Endothelial cell of umbilical vein (primary cell): Measurements from ENCODE around the gene ZPLD1. TPM values are rescaled to one million over a fixed set of nuclear protein-coding genes. Genes with fewer than 3 reads are reported as not detected.

ENCODE experiments used
- BruUV-seq: library from RNA; stranded (reverse); fragments of 400-500 nt; replicated peaks from 2 replicates; lab custom pipeline; 2021; lab: Mats Ljungman, UMichigan
- CTCF ChIA-PET: fragments of 300-600, 350-600 bp; sonication (Branson Sonifier 250); formaldehyde crosslinking; loops from one replicate; lab custom pipeline; 2021; ENCODE audit warnings: antibody characterized with exemption, inconsistent platforms; lab: Charles Lee
- POLR2A ChIA-PET: fragments of 300-600, 350-600 bp; sonication (Branson Sonifier 250); formaldehyde crosslinking; loops from one replicate; lab custom pipeline; 2021; ENCODE audit warnings: antibody characterized with exemption, inconsistent platforms; lab: Charles Lee
- DNase-seq: peaks from one replicate; pipeline ENCODE4 v3.0.0-alpha.2; 2011; ENCODE audit warnings: low read depth, low spot score
- FAIRE-seq: peaks from 2 replicates; lab custom pipeline; 2011; peaks lifted over from hg19 to GRCh38; lab: Jason Lieb, UNC
- H2AFZ ChIP-seq: 2 replicates; pipeline ENCODE4 v1.6.0; 2012; ENCODE audit warnings: low read depth, low read length, control low read depth, inconsistent platforms
- H3K27ac ChIP-seq: 2 replicates; pipeline ENCODE4 v1.5.1; 2011; ENCODE audit warnings: low read depth, mild to moderate bottlenecking, control low read depth, low read length, moderate library complexity; ENCODE audit not compliant: insufficient read depth
- H3K27me3 ChIP-seq, 2 experiments: 2 replicates each; pipeline versions ENCODE4 v1.6.0 to v1.6.1; 2011; ENCODE audit warnings: low read length in 2 of 2, mixed read lengths in 1 of 2; ENCODE audit not compliant: control insufficient read depth in 2 of 2, insufficient read depth in 2 of 2
- H3K36me3 ChIP-seq, 2 experiments: 2 replicates in 1 of 2; 3 replicates in 1 of 2; pipeline ENCODE4 v1.5.1; 2011; ENCODE audit warnings: low read length in 2 of 2, mild to moderate bottlenecking in 1 of 2, moderate library complexity in 1 of 2; ENCODE audit not compliant: control insufficient read depth in 2 of 2, insufficient read depth in 2 of 2; ENCODE audit errors: extremely low read depth in 1 of 2
- H3K4me1 ChIP-seq: 3 replicates; pipeline ENCODE4 v1.5.1; 2011; ENCODE audit warnings: mild to moderate bottlenecking, low read length; ENCODE audit not compliant: control insufficient read depth, insufficient read depth; ENCODE audit errors: extremely low read depth
- H3K4me2 ChIP-seq: 2 replicates; pipeline ENCODE4 v1.6.1; 2011; ENCODE audit warnings: low read length, control low read depth, mixed read lengths; ENCODE audit not compliant: insufficient read depth
- H3K4me3 ChIP-seq, 3 experiments: fragments of 200-600 bp in 1 of 3; sonication (generic), shearing (Covaris generic) in 1 of 3; replicated peaks in 1 of 3; 2 replicates each; pipeline ENCODE4 v1.5.1; 2011 to 2016; ENCODE audit warnings: control low read depth in 3 of 3, low read length in 3 of 3, mild to moderate bottlenecking in 2 of 3, inconsistent platforms in 1 of 3, low read depth in 1 of 3, moderate library complexity in 1 of 3; ENCODE audit not compliant: insufficient read depth in 1 of 3
- H3K79me2 ChIP-seq: 2 replicates; pipeline ENCODE4 v1.6.0; 2012; ENCODE audit warnings: low read length, inconsistent platforms; ENCODE audit not compliant: control insufficient read depth, insufficient read depth
- H3K9ac ChIP-seq: replicated peaks from 2 replicates; pipeline ENCODE3; 2011; ENCODE audit warnings: low read length, control low read depth; ENCODE audit not compliant: insufficient read depth; ENCODE audit errors: extremely low read depth
- H3K9me1 ChIP-seq: replicated peaks from 3 replicates; pipeline ENCODE4 v1.6.0; 2011; ENCODE audit warnings: mild to moderate bottlenecking, low read length; ENCODE audit not compliant: control insufficient read depth, insufficient read depth; ENCODE audit errors: extremely low read depth
- H3K9me3 ChIP-seq: replicated peaks from 2 replicates; pipeline ENCODE4 v1.5.1; 2012; ENCODE audit warnings: low read length, inconsistent platforms; ENCODE audit not compliant: control insufficient read depth, insufficient read depth
- H4K20me1 ChIP-seq: replicated peaks from 2 replicates; pipeline ENCODE3; 2011; ENCODE audit warnings: mild to moderate bottlenecking, low read length; ENCODE audit not compliant: control insufficient read depth, insufficient read depth; ENCODE audit errors: extremely low read depth
- CTCF ChIP-seq, 2 donors: IDR thresholded peaks; 1 replicate in 1 of 2; 2 replicates in 1 of 2; pipeline ENCODE4 v1.5.1; 2011; ENCODE audit warnings: low read length in 2 of 2, mild to moderate bottlenecking in 2 of 2, moderate library complexity in 2 of 2, control low read depth in 1 of 2, inconsistent platforms in 1 of 2, low read depth in 1 of 2; ENCODE audit not compliant: insufficient read depth in 1 of 2; ENCODE audit errors: extremely low read depth in 1 of 2
- EZH2 ChIP-seq: IDR thresholded peaks from 2 replicates; pipeline ENCODE4 v1.6.1; 2012; ENCODE audit warnings: borderline replicate concordance, low read depth, mild to moderate bottlenecking, moderate library complexity, low read length, inconsistent platforms; ENCODE audit not compliant: severe bottlenecking
- FOS ChIP-seq: IDR thresholded peaks from 2 replicates; pipeline ENCODE4 v1.6.1; 2011; ENCODE audit warnings: mild to moderate bottlenecking, low read length, moderate library complexity, borderline replicate concordance; ENCODE audit not compliant: insufficient read depth
- GATA2 ChIP-seq: IDR thresholded peaks from 2 replicates; pipeline ENCODE4 v1.7.0; 2011; ENCODE audit warnings: low read depth, mild to moderate bottlenecking, moderate library complexity, mixed read lengths, low read length; ENCODE audit not compliant: insufficient read length, insufficient read depth
- JUN ChIP-seq: IDR thresholded peaks from 2 replicates; pipeline ENCODE4 v1.6.1; 2011; ENCODE audit warnings: borderline replicate concordance, low read depth; ENCODE audit not compliant: insufficient read length, insufficient read depth
- MAX ChIP-seq: IDR thresholded peaks from 2 replicates; pipeline ENCODE4 v1.6.1; 2011; ENCODE audit not compliant: insufficient read depth, insufficient read length
- MYC ChIP-seq: IDR thresholded peaks from one replicate; pipeline ENCODE4 v1.6.1; 2011; ENCODE audit warnings: mild to moderate bottlenecking, low read depth, low read length
- POLR2A ChIP-seq: IDR thresholded peaks from 2 replicates; pipeline ENCODE4 v1.6.1; 2012; ENCODE audit warnings: low read depth, mild to moderate bottlenecking, control low read depth, low read length
- POLR2AphosphoS5 ChIP-seq: IDR thresholded peaks from 2 replicates; pipeline ENCODE4 v1.6.1; 2012; ENCODE audit warnings: low read depth, mild to moderate bottlenecking, control low read depth, low read length, moderate library complexity; ENCODE audit not compliant: insufficient read depth
- dilution Hi-C: fragments of 300-500 bp; cut with MboI; formaldehyde crosslinking; loops from one replicate; pipeline ENCODE4 v1.15.0; 2019; ENCODE audit warnings: low sequenced_read_pairs; ENCODE audit not compliant: extremely low pct_ligation_motif_present
- intact Hi-C: fragments of 100-400 bp; cut with micrococcal nuclease; formaldehyde crosslinking; loops from one replicate; pipeline ENCODE4 v1.10.0; 2022
- polyA plus RNA-seq, 4 experiments: library from polyadenylated mRNA; depleted of rRNA in 3 of 4; stranded (reverse) in 3 of 4; unstranded in 1 of 4; fragments of >200 nt; gene quantifications; 2 replicates each; pipeline versions ENCODE4 v1.2.1 to v1.2.3, GENCODE V29; 2011 to 2012; ENCODE audit warnings: missing spikeins in 1 of 4
- total RNA-seq: library from RNA; stranded (reverse); gene quantifications from 2 replicates; pipeline ENCODE4 v1.2.3, GENCODE V29; 2021

ZPLD1 gene
- total and polyA plus RNA-seq, 2 donors (not counting 3 experiments of a cell fraction or from before 2014, with no cell fraction given): not detected

DNA sequence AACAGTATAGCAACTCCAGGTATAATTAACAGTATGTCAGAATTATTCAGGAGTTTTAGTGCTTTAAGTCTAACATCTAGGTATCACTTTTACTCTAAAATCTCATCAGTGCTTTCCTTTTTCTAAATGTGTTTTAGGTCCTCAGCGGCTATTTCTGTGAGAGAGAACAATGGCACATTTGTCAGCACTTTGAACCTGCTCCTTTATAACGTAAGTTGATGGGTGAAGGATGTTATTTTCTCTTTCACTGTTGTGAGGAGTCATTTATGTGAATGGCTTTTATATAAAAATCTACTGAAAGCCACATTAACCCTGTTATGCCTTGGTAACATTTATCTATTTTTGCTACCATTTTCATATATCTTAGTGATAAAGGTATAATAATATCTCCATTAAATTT lies 22.8 kb downstream of the ZPLD1 start:
- no peak overlapping the region for H3K4me2 ChIP-seq
- no peaks in the 10 kb centered on the region for H3K9me3 ChIP-seq
- no peaks in the 10 kb centered on the region for H3K36me3 ChIP-seq
- no peaks in the 10 kb centered on the region for H3K79me2 ChIP-seq
- H3K4me3 ChIP-seq: no peak overlapping the region
- no peaks in the 10 kb centered on the region for H4K20me1 ChIP-seq
- intact Hi-C loops (no loop called here), dilution Hi-C loops (no loop called here)
- H3K27ac ChIP-seq: no peak overlapping the region
- no peaks in the 10 kb centered on the region for H3K4me1 ChIP-seq
- CTCF ChIA-PET: no interaction called here
- FAIRE-seq (no peak), DNase-seq (no peak)
- no peaks in the 10 kb centered on the region for H3K9me1 ChIP-seq
- H3K27me3 ChIP-seq: no peaks in the 10 kb centered on the region
- no peak overlapping the region for H3K9ac ChIP-seq
- no TSS peak for BruUV-seq
- TF ChIP-seq POLR2AphosphoS5 (no peak), POLR2A (no peak), JUN (no peak), FOS (no peak), MYC (no peak), EZH2 (no peak), CTCF (IDR thresholded peaks at IDR 0.05; ENCODE audit: extremely low read depth in 1 of 2, insufficient read depth in 1 of 2, low read depth in 1 of 2, low read length in 2 of 2) (no peak), MAX (no peak), GATA2 (no peak)
- H2AFZ ChIP-seq: no peak overlapping the region
- POLR2A ChIA-PET: no interaction called here
